B cell (primary cell): ENCODE data around the gene TMEM255B. TPM values are rescaled to one million over a fixed set of nuclear protein-coding genes. Genes with fewer than 3 reads are reported as not detected.

Experiments
- ATAC-seq: fragments of 200-7000 bp; cut with Tn5 transposase; one replicate; pipeline ENCODE4 v1.10.0; 2021; ENCODE audit warnings: low read depth, mild to moderate bottlenecking, moderate number of reproducible peaks, moderate library complexity
- CTCF ChIA-PET: fragments of 350-600 bp; sonication (Branson Sonifier 250); formaldehyde crosslinking; loops from one replicate; lab custom pipeline; 2021; ENCODE audit warnings: antibody characterized with exemption, inconsistent platforms; lab: Charles Lee
- POLR2A ChIA-PET: fragments of 350-600 bp; sonication (Branson Sonifier 250); formaldehyde crosslinking; loops from one replicate; lab custom pipeline; 2021; ENCODE audit warnings: antibody characterized with exemption; lab: Charles Lee
- DNase-seq: peaks from one replicate; pipeline ENCODE4 v3.0.0; 2013
- H2AFZ ChIP-seq: 2 replicates; pipeline ENCODE4 v1.6.1; 2012; ENCODE audit warnings: mild to moderate bottlenecking, low read depth, low read length; ENCODE audit not compliant: insufficient read depth, poor library complexity, severe bottlenecking
- H3K27ac ChIP-seq, 2 donors: 1 replicate in 1 of 2; 2 replicates in 1 of 2; pipeline ENCODE4 v1.5.1; 2012 to 2013; ENCODE audit warnings: low read length in 2 of 2, mild to moderate bottlenecking in 2 of 2, moderate library complexity in 1 of 2
- H3K27me3 ChIP-seq, 4 experiments: fragments of 200-600 bp in 1 of 4; sonication (generic) in 1 of 4; replicated peaks in 1 of 4; 1 replicate in 2 of 4; 2 replicates in 2 of 4; pipeline versions ENCODE4 v1.6.1 to v1.7.0; 2013 to 2016; ENCODE audit warnings: low read length in 3 of 4, mild to moderate bottlenecking in 2 of 4, mixed read lengths in 1 of 4, moderate library complexity in 1 of 4; ENCODE audit not compliant: insufficient read depth in 4 of 4, control insufficient read depth in 3 of 4; ENCODE audit errors: control extremely low read depth in 1 of 4
- H3K36me3 ChIP-seq, 2 experiments: replicated peaks in 1 of 2; 1 replicate in 1 of 2; 2 replicates in 1 of 2; pipeline versions ENCODE4 v1.6.1 to v1.7.1; 2013; ENCODE audit warnings: low read length in 1 of 2; ENCODE audit not compliant: insufficient read depth in 2 of 2, control insufficient read depth in 1 of 2; ENCODE audit errors: control extremely low read depth in 1 of 2, extremely low read depth in 1 of 2
- H3K4me1 ChIP-seq, 2 donors: fragments of 200-600 bp in 1 of 2; sonication (generic) in 1 of 2; 1 replicate in 1 of 2; 2 replicates in 1 of 2; pipeline versions ENCODE4 v1.5.1 to v1.6.1; 2013 to 2017; ENCODE audit warnings: low read length in 2 of 2; ENCODE audit not compliant: control insufficient read depth in 2 of 2, insufficient read depth in 2 of 2
- H3K4me2 ChIP-seq: replicated peaks from 2 replicates; pipeline ENCODE3; 2012; ENCODE audit warnings: mild to moderate bottlenecking, low read depth, low read length; ENCODE audit not compliant: poor library complexity, severe bottlenecking
- H3K4me3 ChIP-seq, 5 experiments: fragments of 200-600 bp in 1 of 5; sonication (generic) in 1 of 5; 1 replicate in 3 of 5; 2 replicates in 2 of 5; pipeline versions ENCODE4 v1.5.1 to v1.7.0; 2011 to 2016; ENCODE audit warnings: low read length in 4 of 5, mild to moderate bottlenecking in 4 of 5, low read depth in 2 of 5, control low read depth in 1 of 5, moderate library complexity in 1 of 5; ENCODE audit not compliant: insufficient read depth in 1 of 5; ENCODE audit errors: control extremely low read depth in 1 of 5, extremely low read depth in 1 of 5
- H3K79me2 ChIP-seq: fragments of 200-600 bp; sonication (generic); one replicate; pipeline ENCODE4 v1.6.0; 2016; ENCODE audit warnings: low read length; ENCODE audit not compliant: control insufficient read depth, insufficient read depth
- H3K9ac ChIP-seq: fragments of 200-600 bp; sonication (generic); 2 replicates; pipeline ENCODE4 v1.6.1; 2017; ENCODE audit warnings: mild to moderate bottlenecking, low read length, moderate library complexity
- H3K9me3 ChIP-seq, 3 donors: one replicate each; pipeline versions ENCODE4 v1.6.1 to v1.7.1; 2013; ENCODE audit warnings: low read length in 2 of 3; ENCODE audit not compliant: control insufficient read depth in 2 of 3, insufficient read depth in 1 of 3; ENCODE audit errors: control extremely low read depth in 1 of 3
- H4K20me1 ChIP-seq: 2 replicates; pipeline ENCODE4 v1.6.0; 2012; ENCODE audit warnings: mild to moderate bottlenecking, low read length; ENCODE audit not compliant: insufficient read depth, control insufficient read depth, poor library complexity, severe bottlenecking
- H3K27ac Mint-ChIP-seq: one replicate; pipeline ENCODE4 v1.8.0; 2021; ENCODE audit warnings: mixed read lengths
- H3K27me3 Mint-ChIP-seq: one replicate; pipeline ENCODE4 v1.8.0; 2021; ENCODE audit warnings: mixed read lengths
- H3K4me1 Mint-ChIP-seq: one replicate; pipeline ENCODE4 v1.8.0; 2021; ENCODE audit warnings: mixed read lengths
- H3K4me3 Mint-ChIP-seq: one replicate; pipeline ENCODE4 v1.8.0; 2021; ENCODE audit warnings: mixed read lengths
- H3K9me3 Mint-ChIP-seq: one replicate; pipeline ENCODE4 v1.8.0; 2022; ENCODE audit warnings: mixed read lengths; ENCODE audit not compliant: insufficient read depth
- EZH2 ChIP-seq: IDR thresholded peaks from 2 replicates; pipeline ENCODE4 v1.6.1; 2012; ENCODE audit warnings: borderline replicate concordance, low read depth, mild to moderate bottlenecking, moderate library complexity, low read length; ENCODE audit not compliant: insufficient read depth, poor library complexity, severe bottlenecking
- WGBS: methylation state at CpG from one replicate; pipeline ENCODE4 v1.1.5; 2013; ENCODE audit warnings: missing lambda C conversion rate; ENCODE audit not compliant: insufficient coverage; 5-methylcytosine and 5-hydroxymethylcytosine counted together
- intact Hi-C: fragments of 100-400 bp; cut with micrococcal nuclease; formaldehyde crosslinking; loops from one replicate; pipeline ENCODE4 v1.10.0; 2022
- polyA plus RNA-seq: library from polyadenylated mRNA; depleted of rRNA; stranded (reverse); fragments of >200 nt; gene quantifications from 2 replicates; pipeline ENCODE4 v1.2.3, GENCODE V29; 2012
- total RNA-seq, 2 donors: library from RNA; stranded (reverse); fragments of 120-200 nt in 1 of 2; gene quantifications; 1 replicate in 1 of 2; 2 replicates in 1 of 2; pipeline versions ENCODE4 v1.2.3 to v1.2.4, GENCODE V29; 2013 to 2022
- TF ChIP-seq, protein P1 (sequence below): fragments of 200-600 bp; IDR thresholded peaks from one replicate; pipeline ENCODE4 v1.8.0; 2022; ENCODE audit warnings: antibody characterized with exemption, mild to moderate bottlenecking

Gene TMEM255B
- total and polyA plus RNA-seq, 2 donors (not counting 1 experiment from before 2014, with no cell fraction given), result 2.1 to 8.2 TPM

GRCh38 chr13:113860051-113860664 lies 101.1 kb downstream of the TMEM255B start:
- intact Hi-C loops, result no loop called here
- H3K4me3 Mint-ChIP-seq, result no peak overlapping the region
- Histone ChIP-seq H3K27me3 (peaks cover 0 to 55% (median 12%) of the 10 kb centered on the region in 4 experiments), H4K20me1 (no peaks in the 10 kb centered on the region), H3K79me2 (no peaks in the 10 kb centered on the region), H3K4me1 (peaks cover 16 to 21% of the 10 kb centered on the region in 2 donors), H3K4me3 (no peak overlapping the region), H3K27ac (no peak overlapping the region), H3K4me2 (no peak overlapping the region), H3K9ac (no peak overlapping the region), H3K9me3 (peaks cover 0 to 20% (median 0%) of the 10 kb centered on the region in 3 donors), H2AFZ (no peak overlapping the region), H3K36me3 (no peaks in the 10 kb centered on the region)
- 83% methylated on average over 10 of the region's 12 CpGs for WGBS
- TF ChIP-seq EZH2, result no peak
- TF ChIP-seq, protein P1, sequence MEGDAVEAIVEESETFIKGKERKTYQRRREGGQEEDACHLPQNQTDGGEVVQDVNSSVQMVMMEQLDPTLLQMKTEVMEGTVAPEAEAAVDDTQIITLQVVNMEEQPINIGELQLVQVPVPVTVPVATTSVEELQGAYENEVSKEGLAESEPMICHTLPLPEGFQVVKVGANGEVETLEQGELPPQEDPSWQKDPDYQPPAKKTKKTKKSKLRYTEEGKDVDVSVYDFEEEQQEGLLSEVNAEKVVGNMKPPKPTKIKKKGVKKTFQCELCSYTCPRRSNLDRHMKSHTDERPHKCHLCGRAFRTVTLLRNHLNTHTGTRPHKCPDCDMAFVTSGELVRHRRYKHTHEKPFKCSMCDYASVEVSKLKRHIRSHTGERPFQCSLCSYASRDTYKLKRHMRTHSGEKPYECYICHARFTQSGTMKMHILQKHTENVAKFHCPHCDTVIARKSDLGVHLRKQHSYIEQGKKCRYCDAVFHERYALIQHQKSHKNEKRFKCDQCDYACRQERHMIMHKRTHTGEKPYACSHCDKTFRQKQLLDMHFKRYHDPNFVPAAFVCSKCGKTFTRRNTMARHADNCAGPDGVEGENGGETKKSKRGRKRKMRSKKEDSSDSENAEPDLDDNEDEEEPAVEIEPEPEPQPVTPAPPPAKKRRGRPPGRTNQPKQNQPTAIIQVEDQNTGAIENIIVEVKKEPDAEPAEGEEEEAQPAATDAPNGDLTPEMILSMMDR, result no peak
- ChIA-PET CTCF (no interaction called here), POLR2A (no interaction called here)
- ATAC-seq, result no peak
- peaks cover 5% of the 10 kb centered on the region for H3K9me3 Mint-ChIP-seq
- no peak for DNase-seq
- H3K27me3 Mint-ChIP-seq, result peaks cover 42% of the 10 kb centered on the region
- H3K27ac Mint-ChIP-seq, result no peak overlapping the region
- H3K4me1 Mint-ChIP-seq, result peaks cover 14% of the 10 kb centered on the region

GRCh38 chr13:113860665-113861432 lies 101.8 kb downstream of the TMEM255B start:
- POLR2A ChIA-PET, result no interaction called here

More at GRCh38 chr13:113860665-113861432, 101.8 kb downstream of the TMEM255B start:
- H3K27me3 ChIP-seq, result peaks cover 0 to 58% (median 17%) of the 10 kb centered on the region in 4 experiments
- peaks cover 0 to 20% (median 0%) of the 10 kb centered on the region in 3 donors for H3K9me3 ChIP-seq
- H3K9ac ChIP-seq, result no peak overlapping the region
- TF ChIP-seq, protein P1, result no peak
- TF ChIP-seq EZH2, result no peak
- H2AFZ ChIP-seq, result no peak overlapping the region
- 85% methylated on average over 15 of the region's 15 CpGs for WGBS
- ATAC-seq (no peak), DNase-seq (no peak)
- peaks cover 16 to 19% of the 10 kb centered on the region in 2 donors for H3K4me1 ChIP-seq
- CTCF ChIA-PET, result no interaction called here
- no peaks in the 10 kb centered on the region for H3K36me3 ChIP-seq
- H4K20me1 ChIP-seq, result no peaks in the 10 kb centered on the region
- no peak overlapping the region for H3K27ac ChIP-seq
- H3K4me2 ChIP-seq, result no peak overlapping the region
- intact Hi-C loops, result no loop called here
- H3K27me3 Mint-ChIP-seq, result peaks cover 46% of the 10 kb centered on the region
- H3K9me3 Mint-ChIP-seq, result peaks cover 5% of the 10 kb centered on the region
- H3K79me2 ChIP-seq, result no peaks in the 10 kb centered on the region
- peaks cover 16% of the 10 kb centered on the region for H3K4me1 Mint-ChIP-seq
- no peak overlapping the region for H3K4me3 ChIP-seq
- no peak overlapping the region for H3K27ac Mint-ChIP-seq
- H3K4me3 Mint-ChIP-seq, result no peak overlapping the region
